Activated CD8-positive, alpha-beta T cell treated with anti-CD3 and anti-CD28 coated beads for 36 hours (primary cell): ENCODE measurements around the gene XRCC5. TPM values are rescaled to one million over a fixed set of nuclear protein-coding genes. Genes with fewer than 3 reads are reported as not detected.
A peak's percentile ranks its signal among the peaks of the same experiment; 100 is the strongest.
"Not testable (repeated sequence)": the region's sequence is repeated elsewhere in the genome, so short reads cannot be mapped to it uniquely, and the experiment has no call there.

Experiments
- ATAC-seq: fragments of 200-7000 bp; cut with Tn5 transposase; one replicate; pipeline ENCODE4 v1.10.0; 2021; ENCODE audit warnings: mild to moderate bottlenecking, moderate library complexity
- CTCF ChIA-PET: fragments of 350-600 bp; sonication (Branson Sonifier 250); formaldehyde crosslinking; loops from one replicate; lab custom pipeline; 2021; ENCODE audit warnings: antibody characterized with exemption; lab: Charles Lee
- POLR2A ChIA-PET: fragments of 350-600 bp; sonication (Branson Sonifier 250); formaldehyde crosslinking; loops from one replicate; lab custom pipeline; 2021; ENCODE audit warnings: antibody characterized with exemption; lab: Charles Lee
- DNase-seq: peaks from one replicate; pipeline ENCODE4 v3.0.0-alpha.2; 2020
- H3K27ac Mint-ChIP-seq: one replicate; pipeline ENCODE4 v1.8.0; 2021; ENCODE audit warnings: mild to moderate bottlenecking, mixed read lengths
- H3K27me3 Mint-ChIP-seq: one replicate; pipeline ENCODE4 v1.8.0; 2021; ENCODE audit warnings: mixed read lengths
- H3K36me3 Mint-ChIP-seq: one replicate; pipeline ENCODE4 v1.8.0; 2021; ENCODE audit warnings: low read depth, mixed read lengths
- H3K4me1 Mint-ChIP-seq: one replicate; pipeline ENCODE4 v1.8.0; 2021; ENCODE audit warnings: low read depth, mixed read lengths
- H3K4me3 Mint-ChIP-seq: one replicate; pipeline ENCODE4 v1.8.0; 2021; ENCODE audit warnings: mild to moderate bottlenecking, moderate library complexity, mixed read lengths
- H3K9me3 Mint-ChIP-seq: one replicate; pipeline ENCODE4 v1.8.0; 2021; ENCODE audit warnings: mixed read lengths
- CTCF ChIP-seq: fragments of 200-600 bp; IDR thresholded peaks from one replicate; pipeline ENCODE4 v1.8.0; 2022; ENCODE audit warnings: antibody characterized with exemption, mild to moderate bottlenecking
- intact Hi-C: fragments of 100-400 bp; cut with micrococcal nuclease; formaldehyde crosslinking; loops from one replicate; pipeline ENCODE4 v1.10.0; 2022
- total RNA-seq, 2 experiments: library from RNA; stranded (reverse); gene quantifications; one replicate each; pipeline ENCODE4 v1.2.3, GENCODE V29; 2021

Gene XRCC5
- total RNA-seq, 2 experiments from 2014 or later: 541 to 544 TPM

GRCh38 chr2:216139884-216140283 is 30.7 kb downstream of the XRCC5 start:
- ChIA-PET CTCF (interaction anchor here (0.7 to 4.3 kb wide), 15 partner anchors 9 to 108 kb away, joined by 3 to 29 read pairs (median 6); partner anchors contain the start of gene XRCC5), POLR2A (interaction anchor here (1.2 to 2.5 kb wide), 4 partner anchors 9 to 24 kb away, joined by 4 to 10 read pairs (median 4); no protein-coding TSS in a partner anchor)
- peak; percentile 52 for TF ChIP-seq CTCF
- H3K9me3 Mint-ChIP-seq: no peaks in the 10 kb centered on the region
- DNase-seq: peak; percentile 66
- H3K36me3 Mint-ChIP-seq: peaks cover 65% of the 10 kb centered on the region
- no peaks in the 10 kb centered on the region for H3K27me3 Mint-ChIP-seq
- ATAC-seq: no peak
- peak overlapping the region; percentile 55 for H3K27ac Mint-ChIP-seq
- peaks cover 49% of the 10 kb centered on the region for H3K4me1 Mint-ChIP-seq
- intact Hi-C loops: no loop called here
- no peak overlapping the region for H3K4me3 Mint-ChIP-seq

GRCh38 chr2:216141516-216141915 is 32.4 kb downstream of the XRCC5 start:
- intact Hi-C loops, H3K27me3 Mint-ChIP-seq, H3K4me3 Mint-ChIP-seq, H3K9me3 Mint-ChIP-seq, ATAC-seq, DNase-seq: not testable (repeated sequence)
- ChIA-PET POLR2A (interaction anchor here (1.0 to 2.5 kb wide), 7 partner anchors 8 to 54 kb away, joined by 3 to 10 read pairs (median 4); no protein-coding TSS in a partner anchor), CTCF (interaction anchor here (0.9 to 4.3 kb wide), 19 partner anchors 7 to 109 kb away, joined by 3 to 29 read pairs (median 4); partner anchors contain the start of gene XRCC5)
- H3K4me1 Mint-ChIP-seq: peaks cover 38% of the 10 kb centered on the region
- H3K27ac Mint-ChIP-seq: peak overlapping the region; percentile 32
- peaks cover 52% of the 10 kb centered on the region for H3K36me3 Mint-ChIP-seq

GRCh38 chr2:216142540-216142939 is 33.4 kb downstream of the XRCC5 start:
- H3K4me1 Mint-ChIP-seq: peaks cover 44% of the 10 kb centered on the region
- intact Hi-C loops: no loop called here
- H3K36me3 Mint-ChIP-seq: peaks cover 52% of the 10 kb centered on the region
- H3K4me3 Mint-ChIP-seq: no peak overlapping the region
- DNase-seq (peak; percentile 60), ATAC-seq (peak; percentile 98)
- ChIA-PET POLR2A (interaction anchor here (0.6 to 2.5 kb wide), 8 partner anchors 11 to 59 kb away, joined by 3 to 10 read pairs (median 3); no protein-coding TSS in a partner anchor), CTCF (interaction anchor here (0.8 to 4.3 kb wide), 6 partner anchors 11 to 110 kb away, joined by 3 to 29 read pairs (median 7); partner anchors contain the start of gene XRCC5)
- no peaks in the 10 kb centered on the region for H3K27me3 Mint-ChIP-seq
- no peaks in the 10 kb centered on the region for H3K9me3 Mint-ChIP-seq
- H3K27ac Mint-ChIP-seq: peak overlapping the region; percentile 78
- no peak for TF ChIP-seq CTCF

GRCh38 chr2:216144372-216144771 is 35.2 kb downstream of the XRCC5 start:
- TF ChIP-seq CTCF: no peak
- no peak overlapping the region for H3K27ac Mint-ChIP-seq
- intact Hi-C loops: no loop called here
- peaks cover 56% of the 10 kb centered on the region for H3K36me3 Mint-ChIP-seq
- H3K9me3 Mint-ChIP-seq: no peaks in the 10 kb centered on the region
- H3K27me3 Mint-ChIP-seq: no peaks in the 10 kb centered on the region
- H3K4me3 Mint-ChIP-seq: no peak overlapping the region
- POLR2A ChIA-PET: interaction anchor here (0.9 to 1.4 kb wide), 2 partner anchors 35 to 50 kb away, joined by 3 read pairs; partner anchors contain the start of gene XRCC5
- ATAC-seq (no peak), DNase-seq (no peak)
- CTCF ChIA-PET: interaction anchor here (1.4 to 1.5 kb wide), 2 partner anchors 13 to 34 kb away, joined by 3 to 4 read pairs; no protein-coding TSS in a partner anchor
- H3K4me1 Mint-ChIP-seq: peaks cover 43% of the 10 kb centered on the region

GRCh38 chr2:216144857-216145256 is 35.7 kb downstream of the XRCC5 start:
- ChIA-PET CTCF (interaction anchor here (0.8 to 1.5 kb wide), 4 partner anchors 13 to 34 kb away, joined by 3 to 4 read pairs (median 3); no protein-coding TSS in a partner anchor), POLR2A (interaction anchor here (0.9 to 1.4 kb wide), 4 partner anchors 14 to 49 kb away, joined by 3 read pairs; partner anchors contain the start of gene XRCC5)

More at GRCh38 chr2:216144857-216145256, 35.7 kb downstream of the XRCC5 start:
- no peak for TF ChIP-seq CTCF
- Mint-ChIP-seq H3K9me3 (no peaks in the 10 kb centered on the region), H3K27me3 (no peaks in the 10 kb centered on the region), H3K4me1 (peaks cover 45% of the 10 kb centered on the region), H3K27ac (no peak overlapping the region), H3K36me3 (peaks cover 56% of the 10 kb centered on the region), H3K4me3 (no peak overlapping the region)
- intact Hi-C loops: no loop called here
- no peak for DNase-seq
- no peak for ATAC-seq
